GM21786 (cell line): ENCODE measurements around the gene PIEZO2.

Source experiments
- ATAC-seq: cut with Tn5 transposase; IDR thresholded peaks from one replicate; pipeline ENCODE4 v1.9.1; 2021; ENCODE audit not compliant: unreplicated experiment

PIEZO2 gene

GRCh38 chr18:11070593-11070992 is 78.8 kb downstream of the PIEZO2 start:
- no peak for ATAC-seq

- no peak for ATAC-seq
Measured at GRCh38 chr18:11066038-11066437, 83.3 kb downstream of the PIEZO2 start.

GRCh38 chr18:11064727-11065460 is 84.5 kb downstream of the PIEZO2 start:
- no peak for ATAC-seq

GRCh38 chr18:11064106-11064505 is 85.3 kb downstream of the PIEZO2 start:
- no peak for ATAC-seq

GRCh38 chr18:11055721-11056120 is 93.6 kb downstream of the PIEZO2 start:
- no peak for ATAC-seq

GRCh38 chr18:11054497-11054896 is 94.9 kb downstream of the PIEZO2 start:
- ATAC-seq: no peak

- no peak for ATAC-seq
Measured at GRCh38 chr18:11053293-11053692, 96.1 kb downstream of the PIEZO2 start.

GRCh38 chr18:11052800-11053199 is 96.6 kb downstream of the PIEZO2 start:
- no peak for ATAC-seq

GRCh38 chr18:11051462-11051861 is 97.9 kb downstream of the PIEZO2 start:
- no peak for ATAC-seq

GRCh38 chr18:11050966-11051365 is 98.4 kb downstream of the PIEZO2 start:
- no peak for ATAC-seq

- no peak for ATAC-seq
Measured at GRCh38 chr18:11047817-11048216, 101.6 kb downstream of the PIEZO2 start.

- no peak for ATAC-seq
Measured at GRCh38 chr18:11047156-11047555, 102.2 kb downstream of the PIEZO2 start.

- no peak for ATAC-seq
Measured at GRCh38 chr18:11046140-11046539, 103.2 kb downstream of the PIEZO2 start.

GRCh38 chr18:11043694-11044093 is 105.7 kb downstream of the PIEZO2 start:
- no peak for ATAC-seq

GRCh38 chr18:11042247-11042646 is 107.1 kb downstream of the PIEZO2 start:
- ATAC-seq: no peak

- ATAC-seq: no peak
Measured at GRCh38 chr18:11040823-11041656, 108.3 kb downstream of the PIEZO2 start.

- ATAC-seq: no peak
Measured at GRCh38 chr18:11040359-11040758, 109.0 kb downstream of the PIEZO2 start.

GRCh38 chr18:11037533-11038240 is 111.7 kb downstream of the PIEZO2 start:
- ATAC-seq: no peak

GRCh38 chr18:11035814-11036495 is 113.4 kb downstream of the PIEZO2 start:
- no peak for ATAC-seq

- ATAC-seq: no peak
Measured at GRCh38 chr18:11035376-11035775, 114.0 kb downstream of the PIEZO2 start.

- no peak for ATAC-seq
Measured at GRCh38 chr18:11034884-11035283, 114.5 kb downstream of the PIEZO2 start.
